HepG2 (cell line): ENCODE measurements around the gene STK32B. TPM values are rescaled to one million over a fixed set of nuclear protein-coding genes. Genes with fewer than 3 reads are reported as not detected.

Source experiments
- ATAC-seq: fragments of 200-7000 bp; cut with Tn5 transposase; 3 replicates; pipeline ENCODE4 v1.9.1; 2020; ENCODE audit warnings: mild to moderate bottlenecking, moderate library complexity
- BruUV-seq: library from RNA; stranded (reverse); fragments of 400-500 nt; replicated peaks from 2 replicates; lab custom pipeline; 2021; lab: Mats Ljungman, UMichigan
- CTCF ChIA-PET: fragments of 300-600 bp; formaldehyde crosslinking; extraction: SDS; loops from one replicate; lab custom pipeline; 2021; ENCODE audit warnings: low total read pairs, inconsistent platforms, low intra/inter-chr PET ratio; lab: Yijun Ruan, JAX
- POLR2A ChIA-PET: fragments of 350-600 bp; sonication (Branson Sonifier 250); formaldehyde crosslinking; loops from one replicate; lab custom pipeline; 2020; ENCODE audit warnings: antibody characterized with exemption, inconsistent platforms; lab: Yijun Ruan, JAX
- DNase-seq: peaks from one replicate; pipeline ENCODE4 v3.0.0-alpha.2; 2015; ENCODE audit warnings: low spot score
- FAIRE-seq: peaks from 3 replicates; lab custom pipeline; 2011; peaks lifted over from hg19 to GRCh38; lab: Jason Lieb, UNC
- H2AFZ ChIP-seq: one replicate; pipeline ENCODE4 v1.6.1; 2011; ENCODE audit warnings: low read length, inconsistent platforms
- H3K27ac ChIP-seq: fragments of 300-600 bp; 3 replicates; pipeline ENCODE4 v1.8.0; 2011; ENCODE audit warnings: mixed run types, mild to moderate bottlenecking, mixed read lengths, low read length, inconsistent platforms; ENCODE audit not compliant: insufficient read depth; ENCODE audit errors: extremely low read length
- H3K27me3 ChIP-seq, 2 experiments: fragments of 200-600 bp in 1 of 2; 2 replicates in 1 of 2; 3 replicates in 1 of 2; pipeline versions ENCODE4 v1.6.0 to v1.8.0; 2011; ENCODE audit warnings: low read length in 2 of 2, mild to moderate bottlenecking in 2 of 2, moderate library complexity in 2 of 2, inconsistent platforms in 1 of 2; ENCODE audit not compliant: insufficient read depth in 2 of 2, control insufficient read depth in 1 of 2
- H3K36me3 ChIP-seq, 2 experiments: fragments of 200-600 bp in 1 of 2; replicated peaks in 1 of 2; 2 replicates in 1 of 2; 3 replicates in 1 of 2; pipeline versions ENCODE4 v1.5.1 to v1.8.0; 2011; ENCODE audit warnings: low read length in 2 of 2, inconsistent platforms in 1 of 2; ENCODE audit not compliant: insufficient read depth in 2 of 2, control insufficient read depth in 1 of 2
- H3K4me1 ChIP-seq: 2 replicates; pipeline ENCODE4 v1.5.1; 2012; ENCODE audit warnings: low read length, inconsistent platforms; ENCODE audit not compliant: insufficient read depth
- H3K4me2 ChIP-seq: 2 replicates; pipeline ENCODE4 v1.6.0; 2011; ENCODE audit warnings: low read depth, low read length, inconsistent platforms
- H3K4me3 ChIP-seq, 3 experiments: fragments of 200-600 bp in 1 of 3; sonication (generic), shearing (Covaris generic) in 1 of 3; replicated peaks in 1 of 3; 2 replicates each; pipeline ENCODE4 v1.5.1; 2011 to 2016; ENCODE audit warnings: low read length in 3 of 3, inconsistent platforms in 2 of 3, low read depth in 2 of 3, mild to moderate bottlenecking in 2 of 3, control low read depth in 1 of 3, mixed read lengths in 1 of 3; ENCODE audit not compliant: insufficient read depth in 1 of 3
- H3K79me2 ChIP-seq: one replicate; pipeline ENCODE4 v1.6.1; 2011; ENCODE audit warnings: low read length, inconsistent platforms; ENCODE audit not compliant: insufficient read depth
- H3K9ac ChIP-seq: 2 replicates; pipeline ENCODE4 v1.6.0; 2011; ENCODE audit warnings: mild to moderate bottlenecking, low read depth, low read length, inconsistent platforms; ENCODE audit not compliant: insufficient read depth
- H3K9me3 ChIP-seq: 2 replicates; pipeline ENCODE4 v1.5.1; 2012; ENCODE audit warnings: mild to moderate bottlenecking, low read length
- H4K20me1 ChIP-seq: 2 replicates; pipeline ENCODE4 v1.6.0; 2011; ENCODE audit warnings: inconsistent platforms, mild to moderate bottlenecking, low read length, moderate library complexity; ENCODE audit not compliant: insufficient read depth
- ATF4 ChIP-seq, 2 experiments: fragments of 450-650 bp in 1 of 2; sonication (generic) in 1 of 2; formaldehyde crosslinking; IDR thresholded peaks; 2 replicates each; pipeline versions ENCODE4 v1.5.0 to v1.8.0; 2020 to 2022; ENCODE audit warnings: mild to moderate bottlenecking in 1 of 2, missing genetic modification reagents in 1 of 2
- CHD2 ChIP-seq: IDR thresholded peaks from 2 replicates; pipeline ENCODE4 v1.6.1; 2011; ENCODE audit warnings: low read depth, low read length, improper control_type of control experiment
- MAFK ChIP-seq, 2 experiments: IDR thresholded peaks in 1 of 2; conservative IDR thresholded peaks in 1 of 2; 2 replicates each; pipeline ENCODE4 v1.6.1; 2011; ENCODE audit warnings: improper control_type of control experiment in 2 of 2, low read length in 2 of 2
- MEIS2 ChIP-seq: sonication (generic); formaldehyde crosslinking; IDR thresholded peaks from 2 replicates; pipeline ENCODE4 v1.9.0; 2021; ENCODE audit warnings: mild to moderate bottlenecking, missing genetic modification reagents
- NAIF1 ChIP-seq: sonication (generic); formaldehyde crosslinking; IDR thresholded peaks from 2 replicates; pipeline ENCODE4 v1.5.0; 2020; ENCODE audit warnings: mild to moderate bottlenecking, missing genetic modification reagents, borderline replicate concordance
- RFX1 ChIP-seq: fragments of 450-650 bp; IDR thresholded peaks from 2 replicates; pipeline ENCODE4 v1.6.1; 2017
- SKI ChIP-seq: fragments of 450-650 bp; IDR thresholded peaks from one replicate; pipeline ENCODE4 v1.6.1; 2018; ENCODE audit warnings: mild to moderate bottlenecking; ENCODE audit not compliant: partially characterized antibody
- SMARCE1 ChIP-seq: fragments of 450-650 bp; IDR thresholded peaks from 2 replicates; pipeline ENCODE4 v1.6.1; 2017; ENCODE audit warnings: borderline replicate concordance
- TRIM24 ChIP-seq: sonication (generic); formaldehyde crosslinking; IDR thresholded peaks from 2 replicates; pipeline ENCODE4 v1.8.0; 2022; ENCODE audit warnings: mild to moderate bottlenecking, missing genetic modification reagents
- ZNF253 ChIP-seq: sonication (generic); formaldehyde crosslinking; IDR thresholded peaks from 2 replicates; pipeline ENCODE4 v1.8.0; 2022; ENCODE audit warnings: mild to moderate bottlenecking, missing genetic modification reagents, borderline replicate concordance
- ZNF280D ChIP-seq: sonication (generic); formaldehyde crosslinking; IDR thresholded peaks from 2 replicates; pipeline ENCODE4 v1.5.1; 2020; ENCODE audit warnings: mild to moderate bottlenecking, missing genetic modification reagents
- ZNF556 ChIP-seq: sonication (generic); formaldehyde crosslinking; IDR thresholded peaks from 2 replicates; pipeline ENCODE4 v1.4.0; 2020; ENCODE audit warnings: mild to moderate bottlenecking, missing genetic modification reagents, borderline replicate concordance
- ZNF564 ChIP-seq: sonication (generic); formaldehyde crosslinking; IDR thresholded peaks from 2 replicates; pipeline ENCODE4 v1.8.1; 2023; ENCODE audit warnings: mild to moderate bottlenecking, missing genetic modification reagents
- ZNF577 ChIP-seq: sonication (generic); formaldehyde crosslinking; IDR thresholded peaks from 2 replicates; pipeline ENCODE4 v1.4.0; 2020; ENCODE audit warnings: mild to moderate bottlenecking, low read depth, missing genetic modification reagents, borderline replicate concordance
- ZNF615 ChIP-seq: sonication (generic); formaldehyde crosslinking; IDR thresholded peaks from 2 replicates; pipeline ENCODE4 v1.5.0; 2020; ENCODE audit warnings: mild to moderate bottlenecking, missing genetic modification reagents, borderline replicate concordance
- ZNF784 ChIP-seq: sonication (generic); formaldehyde crosslinking; IDR thresholded peaks from 2 replicates; pipeline ENCODE4 v1.5.1; 2020; ENCODE audit warnings: missing genetic modification reagents, mild to moderate bottlenecking, borderline replicate concordance
- WGBS: methylation state at CpG from one replicate; pipeline ENCODE4 v1.1.6; 2017; ENCODE audit warnings: low lambda C conversion rate; 5-methylcytosine and 5-hydroxymethylcytosine counted together
- in situ Hi-C: cut with HindIII; loops from 2 replicates; pipeline ENCODE4 v1.10.0; 2017; ENCODE audit warnings: low pct_unique_long_range_greater_than_20kb; ENCODE audit not compliant: extremely low pct_ligation_motif_present
- intact Hi-C: fragments of 100-400 bp; cut with micrococcal nuclease; formaldehyde crosslinking; loops from one replicate; pipeline ENCODE4 v1.10.0; 2022; ENCODE audit not compliant: unreplicated experiment
- polyA plus RNA-seq, 8 experiments: library from polyadenylated mRNA; depleted of rRNA in 3 of 8; stranded (reverse) in 7 of 8; unstranded in 1 of 8; fragments of >200 nt; fragmentation: Illumina TruSeq in 4 of 8; extraction: Trizol in 4 of 8; gene quantifications; 2 replicates each; pipeline versions ENCODE4 v1.2.1 to v1.2.3, GENCODE V29; 2011 to 2016; ENCODE audit warnings: low read depth in 4 of 8, missing spikeins in 1 of 8, mixed read lengths in 1 of 8; ENCODE audit not compliant: insufficient read depth in 1 of 8
- total RNA-seq, 5 experiments: library from RNA; depleted of rRNA; stranded (reverse); fragments of >200 nt; fragmentation: Illumina TruSeq; extraction: Trizol; gene quantifications; 2 replicates each; pipeline ENCODE4 v1.2.3, GENCODE V29; 2016; ENCODE audit warnings: low read depth in 1 of 5
- TF ChIP-seq, protein P1 (sequence below): IDR thresholded peaks from 2 replicates; pipeline ENCODE4 v1.6.1; 2016; ENCODE audit warnings: missing compliant biosample characterization, missing genetic modification reagents, borderline replicate concordance

Gene STK32B
- total and polyA plus RNA-seq, 2 of the 13 experiments (the other 11 are each of a cell fraction or from before 2014, with no cell fraction given): not detected

DNA sequence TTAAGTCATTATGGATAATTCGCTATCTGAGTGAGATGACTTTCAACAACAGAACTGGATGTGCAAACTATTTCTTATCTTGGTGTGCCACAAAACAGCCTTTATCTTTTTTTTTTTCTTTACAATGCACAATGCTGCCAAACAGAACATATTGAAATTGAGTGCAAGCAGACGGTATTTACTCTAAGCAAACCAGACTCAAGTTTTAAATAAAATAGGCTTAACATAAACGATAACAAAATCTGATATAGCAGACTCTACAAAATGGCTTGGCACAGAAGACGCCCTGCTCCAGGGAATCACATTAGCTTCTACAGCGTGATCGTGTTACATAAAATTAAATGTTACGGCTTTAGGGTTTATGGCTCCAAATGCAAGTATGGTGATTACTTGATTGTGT is 9.6 kb upstream of the STK32B start:
- no peaks in the 10 kb centered on the region for H4K20me1 ChIP-seq
- H3K9me3 ChIP-seq: no peaks in the 10 kb centered on the region
- H2AFZ ChIP-seq: no peak overlapping the region
- POLR2A ChIA-PET: no interaction called here
- intact Hi-C loops (no loop called here), in situ Hi-C loops (no loop called here)
- no peak for TF ChIP-seq ZNF784 (CRISPR knock-in tag)
- TF ChIP-seq NAIF1 (CRISPR knock-in tag): no peak
- no peak for TF ChIP-seq MEIS2 (CRISPR knock-in tag)
- no peak for TF ChIP-seq TRIM24 (CRISPR knock-in tag)
- no peak for TF ChIP-seq SKI
- TF ChIP-seq SMARCE1: no peak
- no peak for TF ChIP-seq CHD2
- no peak for TF ChIP-seq ZNF556
- TF ChIP-seq ATF4 (CRISPR knock-in tag; IDR thresholded peaks at IDR 0.05): no peak
- TF ChIP-seq, protein P1, sequence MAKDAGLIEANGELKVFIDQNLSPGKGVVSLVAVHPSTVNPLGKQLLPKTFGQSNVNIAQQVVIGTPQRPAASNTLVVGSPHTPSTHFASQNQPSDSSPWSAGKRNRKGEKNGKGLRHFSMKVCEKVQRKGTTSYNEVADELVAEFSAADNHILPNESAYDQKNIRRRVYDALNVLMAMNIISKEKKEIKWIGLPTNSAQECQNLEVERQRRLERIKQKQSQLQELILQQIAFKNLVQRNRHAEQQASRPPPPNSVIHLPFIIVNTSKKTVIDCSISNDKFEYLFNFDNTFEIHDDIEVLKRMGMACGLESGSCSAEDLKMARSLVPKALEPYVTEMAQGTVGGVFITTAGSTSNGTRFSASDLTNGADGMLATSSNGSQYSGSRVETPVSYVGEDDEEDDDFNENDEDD (CRISPR knock-in tag): no peak
- TF ChIP-seq ZNF253 (CRISPR knock-in tag): no peak
- no peak for TF ChIP-seq RFX1
- no peak for TF ChIP-seq ZNF564 (CRISPR knock-in tag)
- no peak for TF ChIP-seq ZNF615 (CRISPR knock-in tag)
- TF ChIP-seq MAFK (conservative IDR thresholded peaks at IDR 0.05 in 1 of 2, IDR thresholded peaks at IDR 0.05 in 1 of 2; ENCODE audit: low read length in 2 of 2): no peak
- TF ChIP-seq ZNF280D (CRISPR knock-in tag): no peak
- TF ChIP-seq ZNF577 (CRISPR knock-in tag): no peak
- H3K36me3 ChIP-seq: no peaks in the 10 kb centered on the region
- no peak overlapping the region for H3K4me2 ChIP-seq
- FAIRE-seq: no peak
- no TSS peak for BruUV-seq
- 46% methylated on average over 7 of the region's 7 CpGs for whole genome bisulfite sequencing
- DNase-seq: no peak
- CTCF ChIA-PET: no interaction called here
- no peaks in the 10 kb centered on the region for H3K79me2 ChIP-seq
- H3K9ac ChIP-seq: no peak overlapping the region
- H3K27ac ChIP-seq: no peak overlapping the region
- no peaks in the 10 kb centered on the region for H3K4me1 ChIP-seq
- ATAC-seq: no peak
- peaks cover 0 to 4% of the 10 kb centered on the region in 2 experiments; a peak in 2 of 5 replicates for H3K27me3 ChIP-seq
- H3K4me3 ChIP-seq: no peak overlapping the region
